ENCODE results near the gene SYNE3.

SYNE3 gene

GRCh38 chr14:95471476-95471875, 45.0 kb downstream of the SYNE3 start:
- DNase-seq, result no peak

- DNase-seq, result no peak
These were observed 45.4 kb downstream of the SYNE3 start for GRCh38 chr14:95471016-95471415.

GRCh38 chr14:95469134-95469481, 47.3 kb downstream of the SYNE3 start:
- no peak for DNase-seq

GRCh38 chr14:95468448-95469133, 47.9 kb downstream of the SYNE3 start:
- no peak for DNase-seq

GRCh38 chr14:95467657-95468056, 48.8 kb downstream of the SYNE3 start:
- DNase-seq, result no peak

GRCh38 chr14:95467232-95467631, 49.2 kb downstream of the SYNE3 start:
- no peak for DNase-seq
